ENCODE data around the gene SCAMP2. TPM values are rescaled to one million over a fixed set of nuclear protein-coding genes. Genes with fewer than 3 reads are reported as not detected.

The SCAMP2 gene
- total and polyA plus RNA-seq, 2 of the 13 experiments (the other 11 are each of a cell fraction or from before 2014, with no cell fraction given), result 34.8 to 121 TPM

DNA sequence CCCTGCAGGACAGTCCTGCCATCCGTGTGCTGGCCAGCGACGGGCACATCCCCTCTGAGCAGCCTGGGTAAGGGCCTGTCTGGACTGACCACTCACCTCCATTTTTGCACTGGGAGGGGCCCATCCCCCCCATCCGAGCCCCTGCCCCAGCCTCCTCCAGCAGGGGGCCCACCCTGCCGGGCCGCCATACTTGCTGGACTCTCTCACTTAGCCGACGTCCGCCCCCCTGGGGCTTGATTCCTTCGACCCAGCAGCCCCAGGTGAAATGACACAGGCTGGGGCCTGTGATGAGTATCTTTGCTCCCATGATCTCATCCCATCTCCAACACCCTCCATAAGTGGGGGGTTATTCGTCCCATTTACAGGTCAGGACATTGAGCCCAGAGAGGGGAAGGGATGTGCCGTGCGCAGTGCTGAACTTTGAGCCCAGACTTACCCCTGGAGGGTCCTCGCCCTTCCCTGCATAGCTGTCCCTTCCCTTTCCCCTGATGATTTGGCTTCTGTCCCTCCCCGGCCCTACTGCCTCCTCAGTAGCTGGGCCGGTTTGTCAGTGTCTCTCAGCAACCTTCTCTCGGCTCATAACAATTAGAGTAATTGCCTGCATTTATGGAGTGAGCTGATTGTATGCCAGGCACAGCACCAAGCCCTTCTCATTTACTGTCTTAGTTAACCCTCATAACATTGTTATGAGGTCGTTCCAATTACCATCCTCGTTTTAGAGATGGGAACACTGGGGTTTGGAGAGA is 56.4 kb downstream of the SCAMP2 start (continued):
- no peak for TF ChIP-seq ZNF362 (CRISPR knock-in tag; IDR thresholded peaks at IDR 0.05; ENCODE audit: borderline replicate concordance)
- no peak for TF ChIP-seq FOSL2 (CRISPR knock-in tag; IDR thresholded peaks at IDR 0.05)
- no peak for TF ChIP-seq LCORL (IDR thresholded peaks at IDR 0.05)
- 0 out of 2 replicates have a peak, but pooled peaks have one; percentile 44 for TF ChIP-seq LCORL (CRISPR knock-in tag; IDR thresholded peaks at IDR 0.05)
- no peak for TF ChIP-seq GATA4 (IDR thresholded peaks at IDR 0.05; ENCODE audit: borderline replicate concordance, low read depth)
- TF ChIP-seq ZMYM2 (CRISPR knock-in tag; IDR thresholded peaks at IDR 0.05), result 0 out of 2 replicates have a peak, but pooled peaks have one; percentile 45
- TF ChIP-seq NONO (IDR thresholded peaks at IDR 0.05), result no peak
- TF ChIP-seq NONO (CRISPR knock-in tag; conservative IDR thresholded peaks at IDR 0.05), result 0 out of 2 replicates have a peak, but pooled peaks have one; percentile 31
- TF ChIP-seq CEBPB (IDR thresholded peaks at IDR 0.05; ENCODE audit: borderline replicate concordance, low read depth, low read length), result no peak
- TF ChIP-seq, protein P1, sequence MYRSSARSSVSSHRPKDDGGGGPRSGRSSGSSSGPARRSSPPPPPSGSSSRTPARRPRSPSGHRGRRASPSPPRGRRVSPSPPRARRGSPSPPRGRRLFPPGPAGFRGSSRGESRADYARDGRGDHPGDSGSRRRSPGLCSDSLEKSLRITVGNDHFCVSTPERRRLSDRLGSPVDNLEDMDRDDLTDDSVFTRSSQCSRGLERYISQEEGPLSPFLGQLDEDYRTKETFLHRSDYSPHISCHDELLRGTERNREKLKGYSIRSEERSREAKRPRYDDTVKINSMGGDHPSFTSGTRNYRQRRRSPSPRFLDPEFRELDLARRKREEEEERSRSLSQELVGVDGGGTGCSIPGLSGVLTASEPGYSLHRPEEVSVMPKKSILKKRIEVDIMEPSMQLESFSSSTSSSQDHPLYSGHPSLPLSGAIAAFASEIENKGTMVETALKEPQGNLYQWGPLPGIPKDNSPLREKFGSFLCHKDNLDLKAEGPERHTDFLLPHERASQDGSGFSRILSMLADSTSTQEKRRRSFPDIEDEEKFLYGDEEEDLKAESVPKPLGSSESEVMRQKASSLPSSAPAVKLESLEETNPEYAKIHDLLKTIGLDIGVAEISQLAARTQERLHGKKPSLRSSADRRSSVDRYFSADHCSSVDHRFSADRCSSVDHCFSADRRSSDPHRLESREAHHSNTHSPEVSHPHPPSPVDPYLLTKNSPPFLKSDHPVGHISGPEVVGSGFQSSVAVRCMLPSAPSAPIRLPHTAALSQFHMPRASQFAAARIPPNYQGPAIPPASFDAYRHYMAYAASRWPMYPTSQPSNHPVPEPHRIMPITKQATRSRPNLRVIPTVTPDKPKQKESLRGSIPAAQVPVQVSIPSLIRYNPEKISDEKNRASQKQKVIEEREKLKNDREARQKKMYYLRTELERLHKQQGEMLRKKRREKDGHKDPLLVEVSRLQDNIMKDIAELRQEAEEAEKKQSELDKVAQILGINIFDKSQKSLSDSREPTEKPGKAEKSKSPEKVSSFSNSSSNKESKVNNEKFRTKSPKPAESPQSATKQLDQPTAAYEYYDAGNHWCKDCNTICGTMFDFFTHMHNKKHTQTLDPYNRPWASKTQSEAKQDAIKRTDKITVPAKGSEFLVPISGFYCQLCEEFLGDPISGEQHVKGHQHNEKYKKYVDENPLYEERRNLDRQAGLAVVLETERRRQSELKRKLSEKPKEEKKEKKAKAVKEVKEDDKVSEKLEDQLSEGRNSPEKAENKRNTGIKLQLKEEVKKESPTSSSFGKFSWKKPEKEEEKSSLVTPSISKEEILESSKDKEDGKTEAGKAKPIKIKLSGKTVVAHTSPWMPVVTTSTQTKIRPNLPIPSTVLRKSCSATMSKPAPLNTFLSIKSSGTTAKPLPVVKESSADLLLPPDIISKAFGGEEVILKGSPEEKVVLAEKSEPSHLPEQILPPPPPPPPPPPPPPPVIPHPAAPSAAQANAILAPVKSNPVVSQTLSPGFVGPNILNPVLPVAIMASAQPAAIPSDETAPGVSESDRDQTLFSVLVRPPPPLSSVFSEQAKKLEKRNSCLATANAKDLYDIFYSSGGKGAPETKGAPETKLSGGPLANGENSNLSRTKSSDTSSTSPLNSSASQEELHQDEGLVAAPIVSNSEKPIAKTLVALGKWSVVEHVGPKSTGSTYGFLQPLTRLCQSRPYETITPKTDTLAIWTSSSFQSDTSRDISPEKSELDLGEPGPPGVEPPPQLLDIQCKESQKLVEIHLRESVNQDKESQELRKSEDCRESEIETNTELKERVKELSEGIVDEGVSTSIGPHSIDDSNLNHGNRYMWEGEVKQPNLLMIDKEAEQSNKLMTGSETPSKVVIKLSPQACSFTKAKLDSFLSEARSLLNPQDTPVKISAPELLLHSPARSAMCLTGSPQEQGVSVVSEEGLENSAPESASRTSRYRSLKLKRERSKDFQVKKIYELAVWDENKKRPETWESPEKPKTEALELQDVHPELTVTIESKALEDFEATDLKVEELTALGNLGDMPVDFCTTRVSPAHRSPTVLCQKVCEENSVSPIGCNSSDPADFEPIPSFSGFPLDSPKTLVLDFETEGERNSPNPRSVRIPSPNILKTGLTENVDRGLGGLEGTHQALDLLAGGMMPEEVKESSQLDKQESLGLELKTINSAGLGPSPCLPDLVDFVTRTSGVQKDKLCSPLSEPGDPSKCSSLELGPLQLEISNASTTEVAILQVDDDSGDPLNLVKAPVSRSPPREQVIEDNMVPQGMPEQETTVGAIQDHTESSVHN (CRISPR knock-in tag; IDR thresholded peaks at IDR 0.05), result no peak
- TF ChIP-seq TBL1XR1 (IDR thresholded peaks at IDR 0.05; ENCODE audit: borderline replicate concordance, low read length, partially characterized antibody), result no peak
- TF ChIP-seq PRPF4 (IDR thresholded peaks at IDR 0.05; ENCODE audit: low read depth, low read length, poor library complexity, severe bottlenecking), result no peak
- no peak for TF ChIP-seq CENPT (CRISPR knock-in tag; IDR thresholded peaks at IDR 0.05; ENCODE audit: low read depth)
- no peak for TF ChIP-seq SRY (CRISPR knock-in tag; IDR thresholded peaks at IDR 0.05)
- TF ChIP-seq SMAD9 (CRISPR knock-in tag; IDR thresholded peaks at IDR 0.05), result no peak
- no peak for TF ChIP-seq ZNF687 (CRISPR knock-in tag; IDR thresholded peaks at IDR 0.05)

Measured in HepG2 (cell line).